Nephron progenitor cell (in vitro differentiated cells): ENCODE results near the gene ZEB2.

ENCODE experiments used
- DNase-seq: peaks from one replicate; pipeline ENCODE4 v3.0.0; 2021
- H3K27ac Mint-ChIP-seq: 2 replicates; pipeline ENCODE4 v1.8.0; 2021; ENCODE audit warnings: mild to moderate bottlenecking, moderate library complexity, mixed read lengths
- H3K27me3 Mint-ChIP-seq: 2 replicates; pipeline ENCODE4 v1.8.0; 2021; ENCODE audit warnings: mild to moderate bottlenecking, low read depth, mixed read lengths; ENCODE audit not compliant: poor library complexity
- H3K36me3 Mint-ChIP-seq: 2 replicates; pipeline ENCODE4 v1.8.0; 2021; ENCODE audit warnings: low read depth, mixed read lengths
- H3K4me1 Mint-ChIP-seq: 2 replicates; pipeline ENCODE4 v1.8.0; 2021; ENCODE audit warnings: mixed read lengths
- H3K4me3 Mint-ChIP-seq: 2 replicates; pipeline ENCODE4 v1.8.0; 2021; ENCODE audit warnings: mild to moderate bottlenecking, moderate library complexity, mixed read lengths
- H3K9me3 Mint-ChIP-seq: 2 replicates; pipeline ENCODE4 v1.8.0; 2021; ENCODE audit warnings: mild to moderate bottlenecking, moderate library complexity, mixed read lengths
- CTCF ChIP-seq: fragments of 200-600 bp; sonication (generic); IDR thresholded peaks from 2 replicates; pipeline ENCODE4 v1.5.0; 2021; ENCODE audit warnings: antibody characterized with exemption

The ZEB2 gene

GRCh38 chr2:144481666-144482065, 38.3 kb downstream of the ZEB2 start:
- Mint-ChIP-seq H3K9me3 (no peaks in the 10 kb centered on the region), H3K4me1 (peaks cover 77% of the 10 kb centered on the region), H3K36me3 (peaks cover 54% of the 10 kb centered on the region), H3K4me3 (no peak overlapping the region), H3K27me3 (peaks cover 3% of the 10 kb centered on the region), H3K27ac (peak overlapping the region; percentile 11)
- no peak for DNase-seq
- no peak for TF ChIP-seq CTCF

- TF ChIP-seq CTCF: no peak
- Mint-ChIP-seq H3K4me3 (no peak overlapping the region), H3K4me1 (peaks cover 82% of the 10 kb centered on the region), H3K27me3 (peaks cover 3% of the 10 kb centered on the region), H3K36me3 (peaks cover 52% of the 10 kb centered on the region), H3K27ac (peak overlapping the region; percentile 14), H3K9me3 (no peaks in the 10 kb centered on the region)
- no peak for DNase-seq
These were observed 38.8 kb downstream of the ZEB2 start for GRCh38 chr2:144481109-144481508.

- no peak for DNase-seq
- peak overlapping the region; percentile 76 for H3K27ac Mint-ChIP-seq
- no peak for TF ChIP-seq CTCF
- H3K4me3 Mint-ChIP-seq: no peak overlapping the region
- H3K9me3 Mint-ChIP-seq: no peaks in the 10 kb centered on the region
- peaks cover 91% of the 10 kb centered on the region for H3K4me1 Mint-ChIP-seq
- peaks cover 3% of the 10 kb centered on the region for H3K27me3 Mint-ChIP-seq
- peaks cover 44% of the 10 kb centered on the region for H3K36me3 Mint-ChIP-seq
These were observed 39.6 kb downstream of the ZEB2 start for GRCh38 chr2:144480285-144480684.

GRCh38 chr2:144479659-144480058, 40.3 kb downstream of the ZEB2 start:
- no peak overlapping the region for H3K4me3 Mint-ChIP-seq
- TF ChIP-seq CTCF: no peak
- H3K9me3 Mint-ChIP-seq: no peaks in the 10 kb centered on the region
- H3K4me1 Mint-ChIP-seq: peaks cover 94% of the 10 kb centered on the region
- H3K36me3 Mint-ChIP-seq: peaks cover 37% of the 10 kb centered on the region
- peaks cover 3% of the 10 kb centered on the region for H3K27me3 Mint-ChIP-seq
- H3K27ac Mint-ChIP-seq: peak overlapping the region; percentile 68
- no peak for DNase-seq

- Mint-ChIP-seq H3K27ac (peak overlapping the region; percentile 67), H3K4me1 (peaks cover 89% of the 10 kb centered on the region), H3K9me3 (no peaks in the 10 kb centered on the region), H3K36me3 (peaks cover 33% of the 10 kb centered on the region), H3K4me3 (no peak overlapping the region), H3K27me3 (peaks cover 3% of the 10 kb centered on the region)
- no peak for TF ChIP-seq CTCF
- DNase-seq: no peak
These were observed 40.8 kb downstream of the ZEB2 start for GRCh38 chr2:144479138-144479537.

GRCh38 chr2:144477957-144478311, 42.0 kb downstream of the ZEB2 start:
- no peak for TF ChIP-seq CTCF
- peak overlapping the region; percentile 84 for H3K27ac Mint-ChIP-seq
- H3K4me1 Mint-ChIP-seq: peaks cover 77% of the 10 kb centered on the region
- H3K27me3 Mint-ChIP-seq: peaks cover 3% of the 10 kb centered on the region
- H3K4me3 Mint-ChIP-seq: peak overlapping the region; percentile 39
- peaks cover 23% of the 10 kb centered on the region for H3K36me3 Mint-ChIP-seq
- DNase-seq: peak; percentile 60
- no peaks in the 10 kb centered on the region for H3K9me3 Mint-ChIP-seq
